CD4-positive, alpha-beta T cell treated with Interleukin-4 for 1 hour (primary cell): ENCODE results near the gene TUT1.
A peak's percentile ranks its signal among the peaks of the same experiment; 100 is the strongest.
"Not testable (repeated sequence)": the region's sequence is repeated elsewhere in the genome, so short reads cannot be mapped to it uniquely, and the experiment has no call there.

Experiments
- DNase-seq, 2 donors: peaks; one replicate each; pipeline ENCODE4 v3.0.0-alpha.2; 2020 to 2022

Gene TUT1

GRCh38 chr11:62554387-62555167 is 36.7 kb downstream of the TUT1 start:
- peak in 1 of 2 donors; percentile 13 for DNase-seq

GRCh38 chr11:62553839-62554361 is 37.4 kb downstream of the TUT1 start:
- DNase-seq: peak in 1 of 2 donors; percentile 73

DNA sequence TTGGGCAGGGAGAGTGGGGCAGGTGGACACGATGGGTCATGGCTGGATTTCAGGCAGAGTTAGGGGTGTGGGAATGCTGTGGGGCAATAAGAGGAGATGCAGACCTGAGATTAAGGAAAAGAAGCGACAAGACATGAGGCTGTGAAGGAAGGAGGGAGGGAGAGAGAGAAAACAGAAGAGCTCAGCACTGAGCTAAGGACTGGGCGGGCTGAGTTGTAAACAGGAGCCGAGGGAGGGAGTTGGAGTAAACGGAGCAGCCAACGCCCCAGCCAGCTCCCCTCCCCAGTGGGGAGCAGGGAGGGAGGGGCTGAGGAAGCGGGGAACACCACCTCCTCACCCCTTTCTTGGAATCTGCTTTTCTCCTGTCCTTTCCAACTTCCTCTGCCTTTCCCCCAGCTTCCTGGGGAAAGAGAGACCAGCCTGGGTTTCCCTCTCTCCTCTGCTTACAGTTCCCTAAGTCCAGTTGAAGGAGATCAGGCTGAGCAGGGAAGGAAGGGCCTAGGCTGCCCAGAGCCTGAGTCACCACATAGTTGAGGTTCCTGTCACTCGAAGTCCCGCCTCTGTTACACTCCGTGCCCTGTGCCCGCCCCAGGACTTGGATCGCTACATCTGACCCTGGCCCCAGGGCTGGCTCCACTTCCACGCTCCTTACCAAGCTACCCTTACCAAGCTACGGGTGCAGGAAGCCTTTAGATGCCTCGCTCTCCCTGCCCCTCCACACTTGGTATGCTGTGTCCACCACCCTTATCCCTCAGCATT is 38.1 kb downstream of the TUT1 start:
- DNase-seq: peak; percentile 87 to 89

DNA sequence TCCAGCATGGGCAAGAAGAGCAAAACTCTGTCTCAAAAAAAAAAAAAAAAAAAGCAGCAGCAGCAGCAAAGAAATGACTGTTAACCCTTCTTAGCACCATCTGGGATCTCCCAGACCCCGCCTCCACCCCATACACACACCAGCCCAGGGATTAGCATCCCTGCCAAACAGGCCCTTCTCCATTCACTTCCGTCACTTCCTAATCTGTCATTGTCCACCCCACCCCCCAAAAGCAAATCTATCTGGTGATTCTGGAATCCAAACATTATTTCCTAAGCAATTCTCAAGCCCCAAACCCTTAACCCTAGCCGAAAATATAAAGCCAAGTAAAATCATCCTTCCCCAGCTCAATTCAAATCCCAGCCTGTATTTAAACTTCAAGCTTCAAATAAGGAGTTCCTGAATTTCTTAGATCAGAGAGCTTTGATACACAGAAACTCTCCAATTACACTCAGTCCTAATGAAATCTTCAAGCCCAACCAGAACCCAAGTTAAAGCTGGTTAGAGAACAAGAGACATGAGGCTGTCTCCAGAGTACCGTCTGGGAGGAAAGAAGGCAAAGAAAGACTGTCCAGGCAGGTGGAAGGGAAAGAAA is 38.7 kb downstream of the TUT1 start:
- DNase-seq: peak; percentile 40 to 60

GRCh38 chr11:62550478-62550877 is 40.8 kb downstream of the TUT1 start:
- not testable (repeated sequence) for DNase-seq

- DNase-seq: no peak
These were observed 42.6 kb downstream of the TUT1 start for GRCh38 chr11:62548545-62549335.

- DNase-seq: no peak
These were observed 43.5 kb downstream of the TUT1 start for GRCh38 chr11:62547691-62548281.

DNA sequence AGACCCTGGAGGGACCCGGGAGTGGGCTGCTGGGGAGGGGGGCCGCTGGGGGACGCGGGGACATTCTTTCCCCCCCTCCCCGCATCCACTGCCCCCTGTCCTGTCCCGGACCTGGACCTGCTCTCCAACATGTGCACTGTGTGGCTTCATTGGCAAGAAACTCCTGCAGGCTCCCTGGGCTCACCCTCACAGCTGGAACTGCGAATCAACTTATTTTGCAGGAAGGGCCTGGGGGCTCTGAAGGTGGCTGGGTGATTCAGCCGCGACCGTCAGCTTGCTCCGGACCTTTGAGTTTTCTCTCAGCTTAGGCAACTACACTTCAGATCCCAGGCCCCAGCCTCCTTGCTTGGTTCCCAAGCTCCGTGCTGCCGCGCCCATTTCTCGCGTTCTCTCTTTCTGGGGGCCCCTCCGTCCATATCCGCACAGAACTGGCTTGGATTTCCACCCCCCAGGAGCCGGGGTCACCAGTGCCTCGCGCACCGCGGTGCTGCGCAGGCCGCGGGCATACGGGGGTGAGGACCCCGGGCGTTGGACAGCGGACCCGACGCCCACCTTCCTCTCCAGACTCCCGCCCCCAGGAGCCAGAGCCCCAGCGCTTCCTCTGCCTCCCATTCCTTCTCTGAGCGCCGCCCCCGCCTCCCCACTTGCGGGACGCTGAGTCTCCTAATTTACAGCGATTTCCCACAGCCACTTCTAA is 44.2 kb downstream of the TUT1 start:
- DNase-seq: no peak

DNA sequence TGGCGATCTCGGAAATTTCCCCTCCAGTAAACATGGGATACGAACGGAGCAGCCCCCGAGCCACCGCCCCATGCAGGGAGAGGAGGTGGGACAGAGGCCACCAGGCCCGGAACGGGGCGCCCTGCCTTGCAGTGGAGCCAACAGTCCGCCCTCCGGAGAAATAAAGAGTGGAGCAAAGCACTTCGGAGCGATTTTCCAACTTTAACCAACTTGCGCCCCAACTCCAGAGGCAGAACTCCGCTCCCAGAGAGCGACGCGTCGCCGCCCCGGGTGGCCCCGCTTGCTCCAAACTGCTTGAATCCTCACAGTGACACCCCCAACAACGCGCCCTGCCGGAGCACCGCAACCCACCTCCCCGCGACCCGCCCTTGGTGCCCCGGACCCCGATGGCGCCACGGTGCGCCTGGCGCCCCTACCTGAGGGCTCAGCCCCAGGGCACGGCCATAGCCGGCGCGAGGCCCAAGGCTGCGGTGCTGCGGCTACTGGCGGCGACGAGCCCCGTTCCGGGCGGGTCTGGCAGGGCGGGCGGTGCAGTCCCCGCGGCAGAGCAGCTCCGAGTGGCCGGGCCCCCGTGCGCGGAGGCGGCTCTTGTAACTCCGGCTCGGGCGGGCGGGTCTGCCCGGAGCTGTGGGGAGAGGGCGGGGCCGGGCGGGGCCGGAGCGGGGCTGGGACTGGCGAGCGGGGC is 44.9 kb downstream of the TUT1 start, which contains the start of gene AHNAK:
Gene AHNAK (minus strand): TSS at position 563 of the 685 bp plus-strand sequence. CDS start 10,708 bp downstream, outside the sequence.
- peak; percentile 83 for DNase-seq

DNA sequence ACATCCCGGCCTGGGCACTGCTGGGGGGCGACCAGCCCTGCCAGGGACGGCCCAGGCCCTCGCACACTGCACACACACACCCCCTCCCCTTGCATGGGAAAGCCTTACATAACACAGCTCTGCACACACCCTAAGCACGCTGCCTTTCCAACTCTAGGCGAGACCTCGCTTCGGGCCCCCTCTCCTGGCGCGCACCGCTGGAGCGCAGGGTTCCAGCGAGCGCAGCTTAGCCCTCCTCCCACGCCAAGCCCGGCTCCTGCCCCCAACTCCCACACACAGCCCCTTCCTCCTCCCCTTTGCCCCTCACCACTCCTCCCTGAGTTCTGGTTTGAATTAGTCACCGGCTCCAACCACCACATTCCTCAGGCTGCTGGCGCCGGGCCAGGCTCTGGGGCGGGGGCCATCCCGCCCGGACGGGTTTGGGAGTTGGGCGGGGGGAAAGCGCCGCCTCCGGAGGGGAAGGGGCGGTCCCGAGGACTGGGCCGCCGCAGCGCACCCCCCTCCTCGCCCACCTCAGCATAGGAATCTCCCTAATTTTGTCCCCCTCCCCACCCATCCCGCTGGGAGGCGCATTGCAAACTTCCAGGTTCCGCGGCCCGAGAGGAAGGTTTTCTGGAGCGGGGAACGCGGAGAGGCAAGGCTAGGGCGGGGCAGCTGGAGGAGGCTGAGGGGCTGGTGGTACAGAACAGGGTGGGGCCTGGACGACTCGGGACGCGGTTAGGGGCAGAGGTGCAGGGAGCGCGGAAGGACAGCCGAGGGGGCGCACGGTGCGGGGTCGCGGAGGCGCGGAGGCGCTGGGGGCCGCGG is 45.7 kb downstream of the TUT1 start:
- peak; percentile 64 to 73 for DNase-seq

GRCh38 chr11:62544581-62545436 is 46.5 kb downstream of the TUT1 start:
- peak; percentile 61 to 65 for DNase-seq

DNA sequence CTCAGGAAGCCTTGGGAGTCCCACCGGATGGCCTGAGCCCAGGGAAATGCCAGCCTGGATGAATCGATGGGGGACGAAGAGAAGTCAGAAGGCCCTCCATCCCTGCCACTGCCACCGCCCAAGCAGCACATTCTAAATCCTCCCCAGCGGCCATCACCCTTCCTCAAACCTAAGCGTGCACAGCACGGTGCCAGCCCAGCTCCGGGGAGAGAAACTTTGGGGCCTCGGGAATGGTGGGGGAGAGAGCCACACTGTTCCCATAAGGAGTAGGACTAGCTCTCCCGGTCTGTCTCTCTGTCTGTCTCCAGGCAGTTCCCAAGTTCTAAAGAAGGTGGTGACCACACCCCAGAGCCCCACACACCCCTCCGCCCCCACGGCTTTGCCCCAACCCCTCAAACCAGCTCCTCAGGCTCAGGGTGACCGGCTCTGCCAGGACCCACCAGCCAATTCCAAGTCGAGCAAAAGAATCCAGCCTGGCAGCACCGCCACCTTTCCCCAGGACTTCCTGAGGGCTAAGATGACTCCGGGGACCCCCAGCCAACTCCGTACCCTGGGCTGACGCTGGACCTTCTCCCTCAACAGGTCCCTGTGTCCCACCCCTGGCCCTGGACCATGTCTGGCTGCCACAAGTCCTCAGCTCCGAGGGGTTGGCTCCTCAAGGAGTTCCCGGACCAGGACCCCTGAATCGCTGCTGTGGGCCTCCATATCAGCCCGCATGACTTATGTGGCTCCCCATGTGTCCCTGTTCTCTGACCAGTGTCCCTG is 47.5 kb downstream of the TUT1 start:
- DNase-seq: peak in 1 of 2 donors; percentile 42

GRCh38 chr11:62542750-62543567 is 48.4 kb downstream of the TUT1 start:
- DNase-seq: peak; percentile 77 to 78

DNA sequence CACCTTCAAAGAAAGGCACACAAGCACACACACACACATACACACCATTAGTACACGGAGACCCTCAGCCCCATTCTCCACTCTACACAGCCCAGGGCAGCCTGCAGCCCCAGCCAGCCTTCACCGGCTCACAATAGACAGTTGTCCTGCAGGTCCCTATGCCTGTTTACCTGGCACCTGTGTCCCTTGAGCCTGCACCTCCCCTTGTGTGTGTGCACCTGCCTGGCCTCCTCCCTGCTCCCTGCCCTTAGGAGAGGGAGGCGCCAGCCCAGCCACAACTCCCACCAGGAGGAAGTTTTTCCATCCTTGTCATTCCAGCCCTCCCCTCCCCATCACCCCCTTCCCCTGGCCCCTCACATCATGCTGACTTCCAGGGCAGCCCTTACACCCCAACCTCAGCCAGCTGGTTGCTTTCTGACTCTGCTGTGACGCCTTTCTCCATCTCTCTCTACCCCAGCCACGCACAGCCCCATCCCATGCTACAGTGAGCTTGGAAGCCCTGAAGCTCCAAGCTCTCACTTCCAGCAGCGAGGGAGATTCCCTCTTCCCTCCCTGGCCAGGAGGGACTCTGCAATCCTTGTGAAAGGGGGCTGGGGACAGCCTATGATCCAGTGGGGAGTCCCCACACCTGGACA is 49.1 kb downstream of the TUT1 start:
- peak in 1 of 2 donors; percentile 30 for DNase-seq

- peak; percentile 47 to 48 for DNase-seq
These were observed 50.3 kb downstream of the TUT1 start for GRCh38 chr11:62540804-62541701.
